Liver (tissue), 3 donors: ENCODE results near the gene HUWE1.

Experiments
- SP1 ChIP-seq: IDR thresholded peaks from 2 replicates; pipeline ENCODE4 v1.6.1; 2018; ENCODE audit warnings: antibody characterized with exemption, mild to moderate bottlenecking
- TF ChIP-seq, protein P1 (sequence below): fragments of 150-350 bp; IDR thresholded peaks from 2 replicates; pipeline ENCODE4 v1.5.1; 2017; ENCODE audit warnings: improper control_type of control experiment, low read depth, low read length; ENCODE audit not compliant: missing input control
- donor health status: healthy.
- donor health status: healthy.

- TF ChIP-seq SP1 = no peak
- TF ChIP-seq, protein P1, sequence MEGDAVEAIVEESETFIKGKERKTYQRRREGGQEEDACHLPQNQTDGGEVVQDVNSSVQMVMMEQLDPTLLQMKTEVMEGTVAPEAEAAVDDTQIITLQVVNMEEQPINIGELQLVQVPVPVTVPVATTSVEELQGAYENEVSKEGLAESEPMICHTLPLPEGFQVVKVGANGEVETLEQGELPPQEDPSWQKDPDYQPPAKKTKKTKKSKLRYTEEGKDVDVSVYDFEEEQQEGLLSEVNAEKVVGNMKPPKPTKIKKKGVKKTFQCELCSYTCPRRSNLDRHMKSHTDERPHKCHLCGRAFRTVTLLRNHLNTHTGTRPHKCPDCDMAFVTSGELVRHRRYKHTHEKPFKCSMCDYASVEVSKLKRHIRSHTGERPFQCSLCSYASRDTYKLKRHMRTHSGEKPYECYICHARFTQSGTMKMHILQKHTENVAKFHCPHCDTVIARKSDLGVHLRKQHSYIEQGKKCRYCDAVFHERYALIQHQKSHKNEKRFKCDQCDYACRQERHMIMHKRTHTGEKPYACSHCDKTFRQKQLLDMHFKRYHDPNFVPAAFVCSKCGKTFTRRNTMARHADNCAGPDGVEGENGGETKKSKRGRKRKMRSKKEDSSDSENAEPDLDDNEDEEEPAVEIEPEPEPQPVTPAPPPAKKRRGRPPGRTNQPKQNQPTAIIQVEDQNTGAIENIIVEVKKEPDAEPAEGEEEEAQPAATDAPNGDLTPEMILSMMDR = no peak
Measured at GRCh38 chrX:53621418-53621986, 65.0 kb downstream of the HUWE1 start.
